ENCODE results near the gene SUPT5H.

Gene SUPT5H

GRCh38 chr19:39520541-39521484 lies 75.4 kb downstream of the SUPT5H start:
- no peak for DNase-seq (ENCODE audit: low read depth in 2 of 2)

GRCh38 chr19:39524495-39524894 lies 79.1 kb downstream of the SUPT5H start:
- DNase-seq (ENCODE audit: low read depth in 2 of 2), result no peak

GRCh38 chr19:39525205-39525604 lies 79.8 kb downstream of the SUPT5H start:
- no peak for DNase-seq (ENCODE audit: low read depth in 2 of 2)
